ENCODE measurements around the gene COQ10A. TPM values are rescaled to one million over a fixed set of nuclear protein-coding genes. Genes with fewer than 3 reads are reported as not detected.

The COQ10A gene
- total and polyA plus RNA-seq, 9 of the 15 experiments (the other 6 are each of a cell fraction or from before 2014, with no cell fraction given), result 3.1 to 26.4 (median 12.7) TPM

- TF ChIP-seq FIP1L1 (IDR thresholded peaks at IDR 0.05; ENCODE audit: low read depth, low read length, poor library complexity, severe bottlenecking) (peak; percentile 92), FOSL1 (tag; conservative IDR thresholded peaks at IDR 0.05) (peak; percentile 17; the same call in 1 of the 2 replicates), NR4A1 (CRISPR knock-in tag; IDR thresholded peaks at IDR 0.05) (no peak), NR4A1 (tag; IDR thresholded peaks at IDR 0.05) (no peak), ZNF785 (CRISPR knock-in tag; IDR thresholded peaks at IDR 0.05) (no peak), BACH1 (tag; IDR thresholded peaks at IDR 0.05) (peak; percentile 63; the same call in 1 of the 2 replicates), ZNF445 (CRISPR knock-in tag; IDR thresholded peaks at IDR 0.05; ENCODE audit: low read depth) (no peak), DEAF1 (CRISPR knock-in tag; IDR thresholded peaks at IDR 0.05) (peak; percentile 66), HEY1 (CRISPR knock-in tag; IDR thresholded peaks at IDR 0.05; ENCODE audit: borderline replicate concordance) (0 out of 2 replicates have a peak, but pooled peaks have one; percentile 22), ZNF124 (CRISPR knock-in tag; IDR thresholded peaks at IDR 0.05) (no peak), E2F1 (CRISPR knock-in tag; IDR thresholded peaks at IDR 0.05) (no peak), NCOA2 (IDR thresholded peaks at IDR 0.05; ENCODE audit: partially characterized antibody in 2 of 2) (peak in 1 of 2 experiments; percentile 97), ID3 (CRISPR knock-in tag; IDR thresholded peaks at IDR 0.05) (no peak), ID3 (tag; IDR thresholded peaks at IDR 0.05) (no peak), SMARCE1 (IDR thresholded peaks at IDR 0.05) (peak; percentile 18; the same call in 1 of the 2 replicates), CBX3 (IDR thresholded peaks at IDR 0.05; ENCODE audit: borderline replicate concordance in 1 of 2, low read length in 2 of 2) (no peak), E2F6 (IDR thresholded peaks at IDR 0.05; ENCODE audit: borderline replicate concordance in 1 of 2, extremely low read depth in 1 of 2, insufficient read depth in 1 of 2, insufficient read length in 1 of 2, low read depth in 1 of 2, low read length in 1 of 2, poor library complexity in 1 of 2, severe bottlenecking in 1 of 2) (peak; percentile 72), ZNF133 (CRISPR knock-in tag; IDR thresholded peaks at IDR 0.05) (no peak), ETS2 (tag; IDR thresholded peaks at IDR 0.05; ENCODE audit: borderline replicate concordance, poor library complexity, severe bottlenecking) (no peak), SMAD1 (IDR thresholded peaks at IDR 0.05; ENCODE audit: low read depth, low read length, partially characterized antibody) (peak; percentile 23), GMEB1 (CRISPR knock-in tag; IDR thresholded peaks at IDR 0.05) (no peak)
These were observed 49.1 kb downstream of the COQ10A start, which contains the start of gene CNPY2 (continued) for GRCh38 chr12:56315622-56316473.

All from K562 (cell line).